K562 (cell line): ENCODE data around the gene ASIC1. TPM values are rescaled to one million over a fixed set of nuclear protein-coding genes. Genes with fewer than 3 reads are reported as not detected.

Experiments used
- ATAC-seq: fragments of 200-7000 bp; cut with Tn5 transposase; 3 replicates; pipeline ENCODE4 v1.9.1; 2020; ENCODE audit warnings: moderate library complexity
- BruUV-seq: library from RNA; stranded (reverse); fragments of 400-500 nt; replicated peaks from 2 replicates; lab custom pipeline; 2021; lab: Mats Ljungman, UMichigan
- CTCF ChIA-PET: fragments of 300-600 bp; formaldehyde crosslinking; extraction: SDS; loops from one replicate; lab custom pipeline; 2021; ENCODE audit warnings: low intra/inter-chr PET ratio; lab: Yijun Ruan, JAX
- POLR2A ChIA-PET: fragments of 300-600, 350-650 bp; sonication (Branson Sonifier 250); formaldehyde crosslinking; extraction: SDS; loops from one replicate; lab custom pipeline; 2021; ENCODE audit warnings: antibody characterized with exemption, inconsistent platforms; lab: Yijun Ruan, JAX
- DNase-seq, 4 experiments: peaks; one replicate each; pipeline versions ENCODE4 v3.0.0 to v3.0.0-alpha.2; 2011 to 2018; ENCODE audit warnings: low spot score in 3 of 4, mixed read lengths in 3 of 4; ENCODE audit errors: extremely low read depth in 1 of 4
- FAIRE-seq: peaks from 2 replicates; lab custom pipeline; 2011; peaks lifted over from hg19 to GRCh38; lab: Jason Lieb, UNC
- H2AFZ ChIP-seq: 2 replicates; pipeline ENCODE4 v1.6.0; 2011; ENCODE audit warnings: low read depth, low read length, control low read depth, inconsistent platforms
- H3K27ac ChIP-seq: fragments of 200-600 bp; 3 replicates; pipeline ENCODE4 v1.8.0; 2011; ENCODE audit warnings: low read depth, mild to moderate bottlenecking, control low read depth, inconsistent platforms, low read length, moderate library complexity, mixed read lengths; ENCODE audit errors: extremely low read depth
- H3K27me3 ChIP-seq, 2 experiments: fragments of 300-600 bp in 1 of 2; 2 replicates in 1 of 2; 3 replicates in 1 of 2; pipeline versions ENCODE4 v1.6.0 to v1.8.0; 2011; ENCODE audit warnings: inconsistent platforms in 2 of 2, low read length in 2 of 2, mild to moderate bottlenecking in 1 of 2, mixed read lengths in 1 of 2, moderate library complexity in 1 of 2; ENCODE audit not compliant: control insufficient read depth in 2 of 2, insufficient read depth in 2 of 2
- H3K36me3 ChIP-seq: fragments of 300-600 bp; 3 replicates; pipeline ENCODE4 v1.8.0; 2011; ENCODE audit warnings: mild to moderate bottlenecking, low read length, inconsistent platforms; ENCODE audit not compliant: control insufficient read depth, insufficient read depth
- H3K4me1 ChIP-seq, 2 experiments: fragments of 200-600 bp in 1 of 2; replicated peaks in 1 of 2; 2 replicates in 1 of 2; 3 replicates in 1 of 2; pipeline versions ENCODE4 v1.5.1 to v1.8.0; 2011; ENCODE audit warnings: inconsistent platforms in 2 of 2, low read length in 2 of 2, mild to moderate bottlenecking in 1 of 2, mixed read lengths in 1 of 2, moderate library complexity in 1 of 2; ENCODE audit not compliant: control insufficient read depth in 2 of 2, insufficient read depth in 2 of 2
- H3K4me2 ChIP-seq: 2 replicates; pipeline ENCODE4 v1.6.1; 2011; ENCODE audit warnings: low read length, control low read depth, inconsistent platforms, mixed read lengths; ENCODE audit not compliant: insufficient read depth
- H3K4me3 ChIP-seq: fragments of 200-600 bp; sonication (generic), shearing (Covaris generic); 2 replicates; pipeline ENCODE4 v1.5.1; 2016; ENCODE audit warnings: control low read depth, inconsistent platforms
- H3K79me2 ChIP-seq: fragments of 200-600 bp; 3 replicates; pipeline ENCODE4 v1.8.0; 2011; ENCODE audit warnings: low read length, inconsistent platforms; ENCODE audit not compliant: control insufficient read depth, insufficient read depth
- H3K9ac ChIP-seq, 2 experiments: 2 replicates each; pipeline versions ENCODE4 v1.6.0 to v1.6.1; 2011; ENCODE audit warnings: low read depth in 2 of 2, low read length in 2 of 2, control low read depth in 1 of 2, inconsistent platforms in 1 of 2, mild to moderate bottlenecking in 1 of 2, mixed read lengths in 1 of 2; ENCODE audit not compliant: insufficient read depth in 1 of 2
- H3K9me1 ChIP-seq: one replicate; pipeline ENCODE4 v1.6.0; 2011; ENCODE audit warnings: inconsistent platforms, mild to moderate bottlenecking, low read length, moderate library complexity; ENCODE audit not compliant: control insufficient read depth, insufficient read depth
- H3K9me3 ChIP-seq: replicated peaks from 2 replicates; pipeline ENCODE4 v1.5.1; 2011; ENCODE audit warnings: low read depth, low read length, inconsistent platforms; ENCODE audit not compliant: control insufficient read depth, insufficient read depth
- H4K20me1 ChIP-seq: replicated peaks from 2 replicates; pipeline ENCODE4 v1.6.1; 2011; ENCODE audit warnings: low read length, inconsistent platforms, mixed read lengths; ENCODE audit not compliant: control insufficient read depth, insufficient read depth
- EHMT2 ChIP-seq: fragments of 450-650 bp; IDR thresholded peaks from 2 replicates; pipeline ENCODE4 v1.6.1; 2018; ENCODE audit warnings: antibody characterized with exemption
- MIER1 ChIP-seq: fragments of 450-650 bp; IDR thresholded peaks from 2 replicates; pipeline ENCODE4 v1.6.1; 2016; ENCODE audit warnings: antibody characterized with exemption, mild to moderate bottlenecking, low read depth
- NR4A1 ChIP-seq, 2 experiments: fragments of 250-450 bp in 1 of 2; fragments of 450-650 bp in 1 of 2; sonication (Bioruptor Pico) in 1 of 2; IDR thresholded peaks; 2 replicates each; pipeline versions ENCODE4 v1.4.0 to v1.6.1; 2016 to 2020; ENCODE audit warnings: mild to moderate bottlenecking in 2 of 2, missing compliant biosample characterization in 1 of 2, missing genetic modification characterization in 1 of 2, moderate library complexity in 1 of 2
- WGBS: fragments of 100-300 bp; shearing (Covaris generic); methylation state at CpG from one replicate; pipeline ENCODE4 v1.1.6; 2016; ENCODE audit warnings: low coverage, mixed read lengths; ENCODE audit not compliant: insufficient coverage; ENCODE audit errors: missing lambda C conversion rate; 5-methylcytosine and 5-hydroxymethylcytosine counted together
- in situ Hi-C: fragments of 300-500 bp; cut with MboI; formaldehyde crosslinking; loops from 4 replicates; pipeline ENCODE4 v1.15.0; 2018; ENCODE audit warnings: inconsistent platforms, mixed read lengths
- intact Hi-C: fragments of 100-400 bp; cut with micrococcal nuclease; formaldehyde crosslinking; loops from 2 replicates; pipeline ENCODE4 v1.14.2; 2022
- polyA plus RNA-seq, 8 experiments: library from polyadenylated mRNA; depleted of rRNA in 4 of 8; stranded (reverse) in 5 of 8; unstranded in 3 of 8; fragments of >200 nt; fragmentation: Nextera tagmentation in 2 of 8; fragmentation: Illumina TruSeq in 1 of 8; extraction: Ambion mirVana in 2 of 8; extraction: Trizol in 1 of 8; gene quantifications; 2 replicates each; pipeline versions ENCODE4 v1.2.1 to v1.2.3, GENCODE V29; 2011 to 2014; ENCODE audit warnings: inconsistent platforms in 1 of 8, missing spikeins in 1 of 8
- total RNA-seq, 7 experiments: library from RNA; depleted of rRNA in 6 of 7; stranded (reverse); fragments of >200 nt in 6 of 7; fragmentation: Illumina TruSeq in 2 of 7; extraction: Trizol in 2 of 7; gene quantifications; 2 replicates each; pipeline versions ENCODE4 v1.2.1 to v1.2.3, GENCODE V29; 2011 to 2021; ENCODE audit warnings: low replicate concordance in 1 of 7
- TF ChIP-seq, protein P1 (sequence below), 2 experiments: fragments of 450-650 bp; formaldehyde crosslinking in 1 of 2; IDR thresholded peaks; 2 replicates each; pipeline versions ENCODE4 v1.4.0 to v1.6.1; 2014 to 2020; ENCODE audit warnings: mild to moderate bottlenecking in 2 of 2, borderline replicate concordance in 1 of 2, low read depth in 1 of 2

Gene ASIC1
- total and polyA plus RNA-seq, 9 of the 15 experiments (the other 6 are each of a cell fraction or from before 2014, with no cell fraction given), result 0.01 to 1.7 (median 0.45) TPM

DNA sequence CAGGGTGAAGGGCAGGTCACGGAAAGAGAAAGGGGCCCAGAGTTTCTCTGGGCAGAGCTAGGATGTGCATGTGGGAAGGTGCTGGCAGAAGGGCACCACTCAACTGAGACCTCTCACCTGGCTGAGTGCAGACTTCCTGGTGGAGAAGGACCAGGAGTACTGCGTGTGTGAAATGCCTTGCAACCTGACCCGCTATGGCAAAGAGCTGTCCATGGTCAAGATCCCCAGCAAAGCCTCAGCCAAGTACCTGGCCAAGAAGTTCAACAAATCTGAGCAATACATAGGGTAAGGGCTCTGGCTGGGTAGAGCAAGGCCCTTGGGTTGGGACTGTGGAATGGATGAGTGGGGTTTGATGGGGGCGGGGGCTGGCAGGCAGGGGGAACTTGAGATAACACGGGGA is 22.4 kb downstream of the ASIC1 start:
- H3K4me2 ChIP-seq, result no peak overlapping the region
- H3K9me1 ChIP-seq, result peaks cover 4% of the 10 kb centered on the region
- H3K27ac ChIP-seq, result no peak overlapping the region
- FAIRE-seq, result no peak
- DNase-seq, result no peak
- POLR2A ChIA-PET, result no interaction called here
- peaks cover 6 to 14% of the 10 kb centered on the region in 2 experiments; a peak in 3 of 5 replicates for H3K4me1 ChIP-seq
- 12% methylated on average over 5 of the region's 5 CpGs for WGBS
- H3K9ac ChIP-seq, result no peak overlapping the region
- in situ Hi-C loops (loop anchor here (5.0 kb wide), 1 partner anchor 98 kb away; no protein-coding TSS in a partner anchor), intact Hi-C loops (no loop called here)
- no peak overlapping the region for H2AFZ ChIP-seq
- CTCF ChIA-PET, result interaction anchor here (0.7 kb wide), 1 partner anchor 96 kb away, joined by 3 read pairs; no protein-coding TSS in a partner anchor
- H3K79me2 ChIP-seq, result peaks cover 3% of the 10 kb centered on the region; the same call in 2 of the 3 replicates
- no peaks in the 10 kb centered on the region for H3K27me3 ChIP-seq
- H3K9me3 ChIP-seq, result no peaks in the 10 kb centered on the region
- no peaks in the 10 kb centered on the region for H4K20me1 ChIP-seq
- TF ChIP-seq EHMT2 (peak; percentile 62; the same call in 1 of the 2 replicates), NR4A1 (CRISPR knock-in tag; IDR thresholded peaks at IDR 0.05) (no peak), NR4A1 (tag; IDR thresholded peaks at IDR 0.05) (no peak), MIER1 (0 out of 2 replicates have a peak, but pooled peaks have one; percentile 28)
- TF ChIP-seq, protein P1, sequence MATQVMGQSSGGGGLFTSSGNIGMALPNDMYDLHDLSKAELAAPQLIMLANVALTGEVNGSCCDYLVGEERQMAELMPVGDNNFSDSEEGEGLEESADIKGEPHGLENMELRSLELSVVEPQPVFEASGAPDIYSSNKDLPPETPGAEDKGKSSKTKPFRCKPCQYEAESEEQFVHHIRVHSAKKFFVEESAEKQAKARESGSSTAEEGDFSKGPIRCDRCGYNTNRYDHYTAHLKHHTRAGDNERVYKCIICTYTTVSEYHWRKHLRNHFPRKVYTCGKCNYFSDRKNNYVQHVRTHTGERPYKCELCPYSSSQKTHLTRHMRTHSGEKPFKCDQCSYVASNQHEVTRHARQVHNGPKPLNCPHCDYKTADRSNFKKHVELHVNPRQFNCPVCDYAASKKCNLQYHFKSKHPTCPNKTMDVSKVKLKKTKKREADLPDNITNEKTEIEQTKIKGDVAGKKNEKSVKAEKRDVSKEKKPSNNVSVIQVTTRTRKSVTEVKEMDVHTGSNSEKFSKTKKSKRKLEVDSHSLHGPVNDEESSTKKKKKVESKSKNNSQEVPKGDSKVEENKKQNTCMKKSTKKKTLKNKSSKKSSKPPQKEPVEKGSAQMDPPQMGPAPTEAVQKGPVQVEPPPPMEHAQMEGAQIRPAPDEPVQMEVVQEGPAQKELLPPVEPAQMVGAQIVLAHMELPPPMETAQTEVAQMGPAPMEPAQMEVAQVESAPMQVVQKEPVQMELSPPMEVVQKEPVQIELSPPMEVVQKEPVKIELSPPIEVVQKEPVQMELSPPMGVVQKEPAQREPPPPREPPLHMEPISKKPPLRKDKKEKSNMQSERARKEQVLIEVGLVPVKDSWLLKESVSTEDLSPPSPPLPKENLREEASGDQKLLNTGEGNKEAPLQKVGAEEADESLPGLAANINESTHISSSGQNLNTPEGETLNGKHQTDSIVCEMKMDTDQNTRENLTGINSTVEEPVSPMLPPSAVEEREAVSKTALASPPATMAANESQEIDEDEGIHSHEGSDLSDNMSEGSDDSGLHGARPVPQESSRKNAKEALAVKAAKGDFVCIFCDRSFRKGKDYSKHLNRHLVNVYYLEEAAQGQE (IDR thresholded peaks at IDR 0.05; ENCODE audit: borderline replicate concordance), result peak; percentile 77
- TF ChIP-seq, protein P1 (CRISPR knock-in tag; IDR thresholded peaks at IDR 0.05; ENCODE audit: low read depth), result no peak
- TF ChIP-seq, all 486 proteins: peak for 3
- Histone ChIP-seq H3K36me3 (no peaks in the 10 kb centered on the region), H3K4me3 (no peak overlapping the region)
- no TSS peak for BruUV-seq
- no peak for ATAC-seq
